GM23338 (cell line): ENCODE results near the gene HIVEP2.

Experiments
- CREB1 ChIP-seq: fragments of 250-450 bp; sonication (Bioruptor Pico); IDR thresholded peaks from 2 replicates; pipeline ENCODE4 v1.5.0; 2020; ENCODE audit warnings: low read depth, mild to moderate bottlenecking, moderate library complexity
- EZH2 ChIP-seq: fragments of 200-600 bp; sonication (generic); IDR thresholded peaks from one replicate; pipeline ENCODE4 v1.8.0; 2017; ENCODE audit warnings: antibody characterized with exemption, mild to moderate bottlenecking, low read depth; ENCODE audit not compliant: unreplicated experiment
- EZH2phosphoT487 ChIP-seq: fragments of 200-600 bp; sonication (generic); IDR thresholded peaks from one replicate; pipeline ENCODE4 v1.8.1; 2018; ENCODE audit warnings: antibody characterized with exemption; ENCODE audit not compliant: unreplicated experiment
- POLR2AphosphoS5 ChIP-seq: IDR thresholded peaks from 2 replicates; pipeline ENCODE4 v1.6.1; 2016; ENCODE audit warnings: antibody characterized with exemption, low read depth
- REST ChIP-seq: IDR thresholded peaks from one replicate; pipeline ENCODE4 v1.6.1; 2018; ENCODE audit warnings: antibody characterized with exemption; ENCODE audit not compliant: unreplicated experiment
- TF ChIP-seq, protein P1 (sequence below), 2 experiments: fragments of 200-600 bp in 1 of 2; sonication (generic) in 1 of 2; conservative IDR thresholded peaks; 2 replicates each; pipeline versions ENCODE4 v1.5.1 to v1.6.1; 2016 to 2017; ENCODE audit warnings: antibody characterized with exemption in 2 of 2, low read depth in 2 of 2, mild to moderate bottlenecking in 2 of 2, moderate library complexity in 1 of 2

- TF ChIP-seq, protein P1, sequence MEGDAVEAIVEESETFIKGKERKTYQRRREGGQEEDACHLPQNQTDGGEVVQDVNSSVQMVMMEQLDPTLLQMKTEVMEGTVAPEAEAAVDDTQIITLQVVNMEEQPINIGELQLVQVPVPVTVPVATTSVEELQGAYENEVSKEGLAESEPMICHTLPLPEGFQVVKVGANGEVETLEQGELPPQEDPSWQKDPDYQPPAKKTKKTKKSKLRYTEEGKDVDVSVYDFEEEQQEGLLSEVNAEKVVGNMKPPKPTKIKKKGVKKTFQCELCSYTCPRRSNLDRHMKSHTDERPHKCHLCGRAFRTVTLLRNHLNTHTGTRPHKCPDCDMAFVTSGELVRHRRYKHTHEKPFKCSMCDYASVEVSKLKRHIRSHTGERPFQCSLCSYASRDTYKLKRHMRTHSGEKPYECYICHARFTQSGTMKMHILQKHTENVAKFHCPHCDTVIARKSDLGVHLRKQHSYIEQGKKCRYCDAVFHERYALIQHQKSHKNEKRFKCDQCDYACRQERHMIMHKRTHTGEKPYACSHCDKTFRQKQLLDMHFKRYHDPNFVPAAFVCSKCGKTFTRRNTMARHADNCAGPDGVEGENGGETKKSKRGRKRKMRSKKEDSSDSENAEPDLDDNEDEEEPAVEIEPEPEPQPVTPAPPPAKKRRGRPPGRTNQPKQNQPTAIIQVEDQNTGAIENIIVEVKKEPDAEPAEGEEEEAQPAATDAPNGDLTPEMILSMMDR (conservative IDR thresholded peaks at IDR 0.05; ENCODE audit: low read depth in 2 of 2) = no peak
- TF ChIP-seq CREB1 (no peak), REST (no peak), EZH2phosphoT487 (no peak), POLR2AphosphoS5 (no peak), EZH2 (no peak)
Measured at GRCh38 chr6:142707255-142707654, 237.7 kb downstream of the HIVEP2 start.
